Endothelial cell of hepatic sinusoid (primary cell): Measurements from ENCODE around the gene ARHGAP27.
"Not testable (repeated sequence)": the region's sequence is repeated elsewhere in the genome, so short reads cannot be mapped to it uniquely, and the experiment has no call there.

Experiments
- in situ Hi-C: cut with HindIII; loops from 2 replicates; pipeline ENCODE4 v1.10.0; 2017; ENCODE audit warnings: low sequenced_read_pairs

The ARHGAP27 gene

GRCh38 chr17:45366049-45366448, 66.6 kb downstream of the ARHGAP27 start:
- in situ Hi-C loops = loop anchor here (5.0 kb wide), 2 partner anchors 44 to 99 kb away; no protein-coding TSS in a partner anchor

GRCh38 chr17:45364531-45365390, 67.9 kb downstream of the ARHGAP27 start:
- in situ Hi-C loops = loop anchor here (5.0 kb wide), 2 partner anchors 42 to 97 kb away; no protein-coding TSS in a partner anchor

GRCh38 chr17:45363498-45363897, 69.2 kb downstream of the ARHGAP27 start:
- in situ Hi-C loops = no loop called here

DNA sequence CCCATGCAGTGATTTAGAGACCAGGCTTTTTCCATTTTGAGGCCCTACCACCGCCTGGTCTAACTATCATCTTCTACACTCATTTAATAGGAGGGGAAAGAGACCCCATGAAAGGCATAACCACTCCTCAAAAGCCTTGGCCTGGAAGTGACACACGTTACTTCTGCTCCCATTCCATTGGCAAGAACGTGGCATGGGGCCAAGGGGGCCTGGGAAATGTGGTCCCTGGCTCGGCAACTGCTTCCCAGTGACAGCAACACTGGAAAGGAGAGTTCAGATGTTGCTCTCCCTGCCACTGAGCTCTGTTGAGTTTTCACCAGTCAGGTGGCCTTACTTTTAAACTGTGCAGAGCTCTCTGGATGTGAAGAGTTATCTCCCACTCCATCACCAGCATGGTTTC, 70.7 kb downstream of the ARHGAP27 start:
- in situ Hi-C loops = no loop called here

DNA sequence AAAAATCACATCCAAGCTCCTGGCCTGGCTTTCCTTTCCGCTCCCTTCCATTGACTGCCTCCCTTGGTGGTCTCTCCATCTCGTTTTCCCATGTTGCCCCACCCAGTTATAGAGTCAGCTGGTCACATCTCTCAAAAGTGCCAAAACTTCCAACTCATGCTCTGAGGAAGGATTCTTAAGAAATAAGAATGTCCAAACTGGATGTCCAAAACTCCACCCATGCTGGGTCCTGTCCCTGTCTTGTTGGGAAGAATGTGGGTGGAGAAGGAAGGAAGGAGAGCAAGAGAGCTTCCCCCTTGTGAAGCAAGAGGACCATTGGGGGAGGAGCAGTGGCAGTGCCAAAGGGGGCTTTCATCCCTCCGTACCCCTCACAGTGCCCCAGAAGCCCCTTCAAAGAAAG, 71.2 kb downstream of the ARHGAP27 start:
- in situ Hi-C loops = no loop called here

DNA sequence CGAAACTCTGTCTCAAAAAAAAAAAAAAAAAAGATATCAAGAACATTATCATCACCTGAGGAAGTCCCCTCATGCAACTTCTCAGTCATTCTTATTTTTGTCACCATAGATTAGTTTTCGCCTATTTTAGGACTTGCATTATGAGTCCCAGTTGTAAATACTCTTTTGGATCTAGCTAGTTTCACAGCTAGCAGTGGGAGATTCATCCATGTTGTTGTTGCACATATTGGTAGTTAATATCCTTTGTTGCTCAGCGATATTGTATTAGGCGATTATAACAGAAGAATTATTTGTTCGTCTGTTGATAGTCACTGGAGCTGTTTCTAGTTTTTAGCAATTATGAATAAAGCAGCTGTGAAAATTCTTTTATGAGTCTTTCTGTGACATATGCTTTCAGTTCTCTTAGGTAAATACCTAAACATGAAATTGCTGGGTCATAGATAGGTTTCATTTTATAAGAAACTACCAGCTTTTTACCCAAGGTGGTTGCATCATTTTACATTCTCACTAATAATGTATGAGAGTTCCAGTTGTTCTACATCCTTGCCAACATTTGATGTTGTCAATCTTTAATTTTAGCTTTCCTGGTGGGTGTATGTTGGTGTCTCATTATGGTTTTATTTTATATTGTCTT, 75.2 kb downstream of the ARHGAP27 start:
- in situ Hi-C loops = no loop called here

GRCh38 chr17:45355087-45355486, 77.6 kb downstream of the ARHGAP27 start:
- in situ Hi-C loops = no loop called here

- in situ Hi-C loops = no loop called here
Observed at GRCh38 chr17:45353043-45353442, 79.6 kb downstream of the ARHGAP27 start.

GRCh38 chr17:45351831-45352230, 80.8 kb downstream of the ARHGAP27 start:
- in situ Hi-C loops = no loop called here

- in situ Hi-C loops = no loop called here
Observed at GRCh38 chr17:45347444-45347843, 85.2 kb downstream of the ARHGAP27 start.

DNA sequence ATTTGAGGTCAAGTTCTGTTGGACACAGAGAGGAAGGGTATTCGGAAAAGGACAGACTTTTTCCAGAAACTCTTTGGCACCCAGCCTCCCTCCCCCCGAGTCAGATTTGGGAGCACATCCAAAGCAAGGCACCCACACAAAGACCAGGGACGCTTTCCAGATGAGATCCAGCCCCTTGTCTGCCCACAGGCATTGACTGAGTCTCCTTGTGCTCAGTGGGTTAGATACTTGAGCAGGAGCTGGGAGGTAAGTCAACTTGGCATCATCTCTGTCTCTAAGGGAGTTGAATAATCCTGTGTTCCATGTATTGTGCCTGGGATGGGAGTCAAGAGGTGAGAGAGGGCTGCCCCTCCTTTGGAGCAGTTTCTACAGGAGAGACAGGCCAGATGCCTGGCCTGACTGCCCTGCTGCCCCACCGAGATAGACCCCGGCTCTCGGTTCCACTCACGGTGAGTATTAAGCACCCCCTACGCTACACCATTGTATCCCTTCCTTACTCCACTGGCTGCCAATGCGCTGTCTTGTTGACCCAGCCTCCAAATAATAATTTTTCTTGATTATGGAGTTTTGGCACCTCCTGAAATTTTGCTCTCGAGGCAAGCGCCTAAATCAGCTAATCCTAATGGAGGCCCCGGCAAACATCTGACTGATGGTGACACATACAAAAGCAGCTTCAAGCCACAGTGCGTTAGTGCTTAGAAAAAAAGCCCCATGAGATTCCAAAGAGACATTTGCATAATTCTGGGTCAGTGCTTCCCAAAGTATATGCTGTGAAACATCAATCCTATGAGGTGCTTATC, 86.3 kb downstream of the ARHGAP27 start:
- in situ Hi-C loops = no loop called here

GRCh38 chr17:45345554-45346215, 87.0 kb downstream of the ARHGAP27 start:
- in situ Hi-C loops = no loop called here

DNA sequence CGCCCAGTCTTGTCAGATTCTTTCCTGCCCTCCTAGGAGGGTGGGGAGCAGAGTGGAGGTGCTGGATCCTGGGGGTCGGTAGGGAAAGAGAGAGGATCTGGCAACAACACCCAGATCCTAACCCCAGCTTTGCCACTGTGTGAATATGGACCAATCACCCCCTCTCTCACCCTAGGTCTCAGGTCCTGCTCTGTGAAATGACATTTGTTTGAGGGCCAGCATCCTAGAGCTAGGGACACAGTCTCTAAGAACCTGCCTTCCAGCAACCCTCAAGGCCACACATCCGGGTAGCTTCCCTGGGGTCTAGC, 87.5 kb downstream of the ARHGAP27 start:
- in situ Hi-C loops = no loop called here

GRCh38 chr17:45343967-45344664, 88.6 kb downstream of the ARHGAP27 start:
- in situ Hi-C loops = not testable (repeated sequence)
